HepG2 (cell line): ENCODE results near the gene SLX9. TPM values are rescaled to one million over a fixed set of nuclear protein-coding genes. Genes with fewer than 3 reads are reported as not detected.

Experiments used
- ATAC-seq: fragments of 200-7000 bp; cut with Tn5 transposase; 3 replicates; pipeline ENCODE4 v1.9.1; 2020; ENCODE audit warnings: mild to moderate bottlenecking, moderate library complexity
- BruUV-seq: library from RNA; stranded (reverse); fragments of 400-500 nt; replicated peaks from 2 replicates; lab custom pipeline; 2021; lab: Mats Ljungman, UMichigan
- CTCF ChIA-PET: fragments of 300-600 bp; formaldehyde crosslinking; extraction: SDS; loops from one replicate; lab custom pipeline; 2021; ENCODE audit warnings: low total read pairs, inconsistent platforms, low intra/inter-chr PET ratio; lab: Yijun Ruan, JAX
- POLR2A ChIA-PET: fragments of 350-600 bp; sonication (Branson Sonifier 250); formaldehyde crosslinking; loops from one replicate; lab custom pipeline; 2020; ENCODE audit warnings: antibody characterized with exemption, inconsistent platforms; lab: Yijun Ruan, JAX
- DNase-seq: peaks from one replicate; pipeline ENCODE4 v3.0.0-alpha.2; 2015; ENCODE audit warnings: low spot score
- FAIRE-seq: peaks from 3 replicates; lab custom pipeline; 2011; peaks lifted over from hg19 to GRCh38; lab: Jason Lieb, UNC
- H2AFZ ChIP-seq: one replicate; pipeline ENCODE4 v1.6.1; 2011; ENCODE audit warnings: low read length, inconsistent platforms
- H3K27ac ChIP-seq: fragments of 300-600 bp; 3 replicates; pipeline ENCODE4 v1.8.0; 2011; ENCODE audit warnings: mixed run types, mild to moderate bottlenecking, mixed read lengths, low read length, inconsistent platforms; ENCODE audit not compliant: insufficient read depth; ENCODE audit errors: extremely low read length
- H3K27me3 ChIP-seq, 2 experiments: fragments of 200-600 bp in 1 of 2; 2 replicates in 1 of 2; 3 replicates in 1 of 2; pipeline versions ENCODE4 v1.6.0 to v1.8.0; 2011; ENCODE audit warnings: low read length in 2 of 2, mild to moderate bottlenecking in 2 of 2, moderate library complexity in 2 of 2, inconsistent platforms in 1 of 2; ENCODE audit not compliant: insufficient read depth in 2 of 2, control insufficient read depth in 1 of 2
- H3K36me3 ChIP-seq, 2 experiments: fragments of 200-600 bp in 1 of 2; replicated peaks in 1 of 2; 2 replicates in 1 of 2; 3 replicates in 1 of 2; pipeline versions ENCODE4 v1.5.1 to v1.8.0; 2011; ENCODE audit warnings: low read length in 2 of 2, inconsistent platforms in 1 of 2; ENCODE audit not compliant: insufficient read depth in 2 of 2, control insufficient read depth in 1 of 2
- H3K4me1 ChIP-seq: 2 replicates; pipeline ENCODE4 v1.5.1; 2012; ENCODE audit warnings: low read length, inconsistent platforms; ENCODE audit not compliant: insufficient read depth
- H3K4me2 ChIP-seq: 2 replicates; pipeline ENCODE4 v1.6.0; 2011; ENCODE audit warnings: low read depth, low read length, inconsistent platforms
- H3K4me3 ChIP-seq, 3 experiments: fragments of 200-600 bp in 1 of 3; sonication (generic), shearing (Covaris generic) in 1 of 3; replicated peaks in 1 of 3; 2 replicates each; pipeline ENCODE4 v1.5.1; 2011 to 2016; ENCODE audit warnings: low read length in 3 of 3, inconsistent platforms in 2 of 3, low read depth in 2 of 3, mild to moderate bottlenecking in 2 of 3, control low read depth in 1 of 3, mixed read lengths in 1 of 3; ENCODE audit not compliant: insufficient read depth in 1 of 3
- H3K79me2 ChIP-seq: one replicate; pipeline ENCODE4 v1.6.1; 2011; ENCODE audit warnings: low read length, inconsistent platforms; ENCODE audit not compliant: insufficient read depth
- H3K9ac ChIP-seq: 2 replicates; pipeline ENCODE4 v1.6.0; 2011; ENCODE audit warnings: mild to moderate bottlenecking, low read depth, low read length, inconsistent platforms; ENCODE audit not compliant: insufficient read depth
- H3K9me3 ChIP-seq: 2 replicates; pipeline ENCODE4 v1.5.1; 2012; ENCODE audit warnings: mild to moderate bottlenecking, low read length
- H4K20me1 ChIP-seq: 2 replicates; pipeline ENCODE4 v1.6.0; 2011; ENCODE audit warnings: inconsistent platforms, mild to moderate bottlenecking, low read length, moderate library complexity; ENCODE audit not compliant: insufficient read depth
- ARID2 ChIP-seq: sonication (generic); formaldehyde crosslinking; IDR thresholded peaks from 2 replicates; pipeline ENCODE4 v1.8.1; 2022; ENCODE audit warnings: mild to moderate bottlenecking, missing genetic modification reagents, borderline replicate concordance
- IKZF4 ChIP-seq: sonication (generic); formaldehyde crosslinking; IDR thresholded peaks from 2 replicates; pipeline ENCODE4 v1.5.1; 2020; ENCODE audit warnings: borderline replicate concordance, mild to moderate bottlenecking, low read depth, missing genetic modification reagents; ENCODE audit errors: not compliant biosample characterization
- JDP2 ChIP-seq: sonication (generic); formaldehyde crosslinking; IDR thresholded peaks from 2 replicates; pipeline ENCODE4 v1.8.1; 2022; ENCODE audit warnings: missing genetic modification reagents, borderline replicate concordance
- ZC3H13 ChIP-seq: sonication (generic); formaldehyde crosslinking; IDR thresholded peaks from 2 replicates; pipeline ENCODE4 v1.8.1; 2023; ENCODE audit warnings: mild to moderate bottlenecking, missing genetic modification reagents, moderate library complexity
- ZNF230 ChIP-seq: sonication (generic); formaldehyde crosslinking; IDR thresholded peaks from 2 replicates; pipeline ENCODE4 v1.4.0; 2020; ENCODE audit warnings: mild to moderate bottlenecking, missing genetic modification reagents
- ZNF253 ChIP-seq: sonication (generic); formaldehyde crosslinking; IDR thresholded peaks from 2 replicates; pipeline ENCODE4 v1.8.0; 2022; ENCODE audit warnings: mild to moderate bottlenecking, missing genetic modification reagents, borderline replicate concordance
- ZNF678 ChIP-seq: sonication (generic); formaldehyde crosslinking; IDR thresholded peaks from 2 replicates; pipeline ENCODE4 v1.4.0; 2020; ENCODE audit warnings: mild to moderate bottlenecking, missing genetic modification reagents
- WGBS: methylation state at CpG from one replicate; pipeline ENCODE4 v1.1.6; 2017; ENCODE audit warnings: low lambda C conversion rate; 5-methylcytosine and 5-hydroxymethylcytosine counted together
- in situ Hi-C: cut with HindIII; loops from 2 replicates; pipeline ENCODE4 v1.10.0; 2017; ENCODE audit warnings: low pct_unique_long_range_greater_than_20kb; ENCODE audit not compliant: extremely low pct_ligation_motif_present
- intact Hi-C: fragments of 100-400 bp; cut with micrococcal nuclease; formaldehyde crosslinking; loops from one replicate; pipeline ENCODE4 v1.10.0; 2022; ENCODE audit not compliant: unreplicated experiment
- polyA plus RNA-seq, 8 experiments: library from polyadenylated mRNA; depleted of rRNA in 3 of 8; stranded (reverse) in 7 of 8; unstranded in 1 of 8; fragments of >200 nt; fragmentation: Illumina TruSeq in 4 of 8; extraction: Trizol in 4 of 8; gene quantifications; 2 replicates each; pipeline versions ENCODE4 v1.2.1 to v1.2.3, GENCODE V29; 2011 to 2016; ENCODE audit warnings: low read depth in 4 of 8, missing spikeins in 1 of 8, mixed read lengths in 1 of 8; ENCODE audit not compliant: insufficient read depth in 1 of 8
- total RNA-seq, 5 experiments: library from RNA; depleted of rRNA; stranded (reverse); fragments of >200 nt; fragmentation: Illumina TruSeq; extraction: Trizol; gene quantifications; 2 replicates each; pipeline ENCODE4 v1.2.3, GENCODE V29; 2016; ENCODE audit warnings: low read depth in 1 of 5
- TF ChIP-seq, protein P1 (sequence below): IDR thresholded peaks from 2 replicates; pipeline ENCODE4 v1.6.1; 2016; ENCODE audit warnings: low read depth, control low read depth

Gene SLX9
- total and polyA plus RNA-seq, 2 of the 13 experiments (the other 11 are each of a cell fraction or from before 2014, with no cell fraction given), result 21.0 to 47.1 TPM

DNA sequence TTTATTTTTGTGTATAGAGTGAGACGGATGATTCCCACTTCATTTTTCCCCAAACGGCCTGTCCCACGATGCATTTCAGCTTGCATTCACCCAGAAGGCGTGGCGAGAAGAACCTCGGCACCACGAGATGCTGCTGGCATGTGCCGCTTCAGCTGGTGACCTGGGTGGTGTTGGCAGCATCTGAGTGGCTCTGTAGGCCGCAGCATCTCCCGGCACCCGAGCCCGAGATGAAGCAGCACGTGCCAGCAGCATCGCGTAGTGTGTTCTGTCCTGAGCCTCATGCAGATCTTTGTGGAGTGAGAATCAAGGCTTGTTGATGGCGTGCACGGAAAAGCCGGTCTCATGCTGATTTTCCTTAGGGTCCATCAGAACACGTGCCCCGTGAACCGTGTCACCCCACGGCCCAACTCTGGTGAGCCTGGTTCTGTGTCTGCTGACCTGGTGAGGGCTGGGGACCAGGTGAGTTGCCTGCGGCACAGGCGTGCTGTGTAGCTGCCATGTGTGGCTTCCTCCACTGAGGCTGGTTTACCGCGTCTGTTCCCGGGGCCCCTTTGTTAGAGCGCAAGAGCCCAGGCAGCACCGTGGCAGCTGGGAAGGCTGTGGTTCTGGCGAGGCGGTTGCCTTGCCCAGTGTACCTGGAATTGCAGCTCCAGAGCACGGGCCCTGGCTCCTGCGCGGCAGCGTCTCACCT is 16.7 kb downstream of the SLX9 start:
- no peaks in the 10 kb centered on the region for H3K27me3 ChIP-seq
- ChIA-PET CTCF (no interaction called here), POLR2A (no interaction called here)
- H4K20me1 ChIP-seq, result peaks cover 19% of the 10 kb centered on the region; the same call in 1 of the 2 replicates
- FAIRE-seq, result no peak
- no peak for ATAC-seq
- no peak overlapping the region for H3K4me2 ChIP-seq
- H3K27ac ChIP-seq, result no peak overlapping the region
- in situ Hi-C loops (no loop called here), intact Hi-C loops (no loop called here)
- H3K36me3 ChIP-seq, result peaks cover 41 to 84% of the 10 kb centered on the region in 2 experiments
- peaks cover 45% of the 10 kb centered on the region for H3K79me2 ChIP-seq
- no peak overlapping the region for H3K9ac ChIP-seq
- H3K9me3 ChIP-seq, result no peaks in the 10 kb centered on the region
- H2AFZ ChIP-seq, result no peak overlapping the region
- no peak for DNase-seq
- WGBS, result 97% methylated on average over 22 of the region's 35 CpGs
- TF ChIP-seq, protein P1, sequence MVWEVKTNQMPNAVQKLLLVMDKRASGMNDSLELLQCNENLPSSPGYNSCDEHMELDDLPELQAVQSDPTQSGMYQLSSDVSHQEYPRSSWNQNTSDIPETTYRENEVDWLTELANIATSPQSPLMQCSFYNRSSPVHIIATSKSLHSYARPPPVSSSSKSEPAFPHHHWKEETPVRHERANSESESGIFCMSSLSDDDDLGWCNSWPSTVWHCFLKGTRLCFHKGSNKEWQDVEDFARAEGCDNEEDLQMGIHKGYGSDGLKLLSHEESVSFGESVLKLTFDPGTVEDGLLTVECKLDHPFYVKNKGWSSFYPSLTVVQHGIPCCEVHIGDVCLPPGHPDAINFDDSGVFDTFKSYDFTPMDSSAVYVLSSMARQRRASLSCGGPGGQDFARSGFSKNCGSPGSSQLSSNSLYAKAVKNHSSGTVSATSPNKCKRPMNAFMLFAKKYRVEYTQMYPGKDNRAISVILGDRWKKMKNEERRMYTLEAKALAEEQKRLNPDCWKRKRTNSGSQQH (CRISPR knock-in tag), result no peak
- BruUV-seq, result no TSS peak
- H3K4me1 ChIP-seq, result no peaks in the 10 kb centered on the region
- H3K4me3 ChIP-seq, result no peak overlapping the region

DNA sequence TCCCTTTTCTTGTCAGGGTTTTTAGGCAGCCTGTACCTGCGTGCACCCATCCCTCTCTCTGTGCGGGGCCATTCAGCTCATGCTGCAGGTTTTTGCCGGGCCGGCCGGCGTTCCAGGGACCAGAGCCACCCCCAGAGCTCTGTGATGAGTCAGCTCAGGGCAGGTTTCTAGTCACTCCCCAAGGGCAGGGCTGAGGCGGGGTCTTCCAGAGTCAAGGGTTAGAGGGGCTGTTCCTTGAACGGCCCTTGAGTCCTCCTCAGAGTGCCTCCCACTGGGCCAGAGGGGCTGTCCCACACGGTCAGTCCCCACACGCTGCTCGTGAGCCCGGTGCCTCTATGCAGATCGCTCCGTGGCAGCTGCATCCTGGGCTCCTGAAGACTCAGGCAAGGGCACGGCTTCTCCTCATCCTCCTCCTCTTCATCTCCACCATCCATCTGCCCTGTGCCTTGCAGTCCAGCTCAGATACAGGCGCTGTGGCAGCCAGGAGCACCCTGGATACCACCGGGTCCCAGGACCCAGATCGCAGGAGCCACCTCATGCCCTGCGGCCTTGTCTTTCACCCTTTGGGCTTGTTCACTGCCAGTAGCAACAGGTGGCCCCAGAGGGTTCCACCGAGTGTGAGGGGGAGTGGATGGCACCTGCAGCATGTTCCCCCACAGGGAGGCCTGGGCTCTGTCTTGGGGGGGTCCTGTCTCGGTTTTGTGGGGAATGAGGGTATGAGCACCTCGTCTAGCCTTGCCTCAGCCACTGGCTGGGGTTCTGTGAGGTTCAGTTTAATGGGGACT is 17.4 kb downstream of the SLX9 start:
- TF ChIP-seq ZNF230 (CRISPR knock-in tag), result no peak
- no peak for TF ChIP-seq ZC3H13 (CRISPR knock-in tag)
- no peak for TF ChIP-seq IKZF4 (CRISPR knock-in tag)
- no peak for TF ChIP-seq ZNF253 (CRISPR knock-in tag)
- TF ChIP-seq ARID2 (CRISPR knock-in tag), result no peak
- no peak for TF ChIP-seq ZNF678 (CRISPR knock-in tag)
- no peak for TF ChIP-seq JDP2
- H3K9ac ChIP-seq, result no peak overlapping the region
- H3K27me3 ChIP-seq, result no peaks in the 10 kb centered on the region
- peaks cover 42% of the 10 kb centered on the region for H3K79me2 ChIP-seq
- no peak for ATAC-seq
- H3K36me3 ChIP-seq, result peaks cover 40 to 86% of the 10 kb centered on the region in 2 experiments
- 97% methylated on average over 13 of the region's 22 CpGs for whole genome bisulfite sequencing
- ChIA-PET POLR2A (no interaction called here), CTCF (no interaction called here)
- no peak overlapping the region for H3K4me2 ChIP-seq
- H2AFZ ChIP-seq, result no peak overlapping the region
- in situ Hi-C loops, result no loop called here
- H4K20me1 ChIP-seq, result peaks cover 18% of the 10 kb centered on the region; the same call in 1 of the 2 replicates
- H3K4me3 ChIP-seq, result no peak overlapping the region
- no peaks in the 10 kb centered on the region for H3K9me3 ChIP-seq
- no TSS peak for BruUV-seq
- H3K27ac ChIP-seq, result no peak overlapping the region
- no peak for DNase-seq
- no peak for FAIRE-seq
- no peaks in the 10 kb centered on the region for H3K4me1 ChIP-seq
- intact Hi-C loops, result no loop called here
